Tibial nerve (tissue), 3 donors: ENCODE results near the gene PRMT1.

Source experiments
- CTCF ChIP-seq, 5 experiments: fragments of 200-600 bp in 3 of 5; fragments of 450-650 bp in 2 of 5; sonication (generic) in 3 of 5; IDR thresholded peaks; one replicate each; pipeline ENCODE4 v1.5.1; 2016 to 2019; ENCODE audit warnings: antibody characterized with exemption in 5 of 5, mild to moderate bottlenecking in 3 of 5, moderate library complexity in 2 of 5
- POLR2A ChIP-seq, 2 donors: fragments of 450-650 bp; IDR thresholded peaks; one replicate each; pipeline ENCODE4 v1.6.1; 2017; ENCODE audit warnings: antibody characterized with exemption in 2 of 2, mild to moderate bottlenecking in 2 of 2, moderate library complexity in 2 of 2

- TF ChIP-seq POLR2A (IDR thresholded peaks at IDR 0.05) (no peak), CTCF (IDR thresholded peaks at IDR 0.05) (no peak)
These were observed 46.0 kb upstream of the PRMT1 start for GRCh38 chr19:49631014-49631588.
